ENCODE measurements around the gene LRRC53.

LRRC53 gene
- total RNA-seq, result 0 reads per million in 2 donors

GRCh38 chr1:74512170-74512915, at the start of gene LRRC53:
Gene LRRC53 (minus strand): TSS chr1:74512611. CDS start chr1:74483349, 29,262 bp downstream.
- no peak for DNase-seq

- DNase-seq, result no peak
Measured at GRCh38 chr1:74549932-74550331, 37.5 kb upstream of the LRRC53 start.

- no peak for DNase-seq
Measured at GRCh38 chr1:74548961-74549750, 36.7 kb upstream of the LRRC53 start.

- DNase-seq, result no peak
Measured at GRCh38 chr1:74545821-74546220, 33.4 kb upstream of the LRRC53 start.

- no peak for DNase-seq
Measured at GRCh38 chr1:74534241-74534640, 21.8 kb upstream of the LRRC53 start.

- DNase-seq, result no peak
Measured at GRCh38 chr1:74531796-74532195, 19.4 kb upstream of the LRRC53 start.

- no peak for DNase-seq
Measured at GRCh38 chr1:74530892-74531291, 18.5 kb upstream of the LRRC53 start.

- DNase-seq, result no peak
Measured at GRCh38 chr1:74528123-74528522, 15.7 kb upstream of the LRRC53 start.

GRCh38 chr1:74526708-74527107, 14.3 kb upstream of the LRRC53 start:
- no peak for DNase-seq

GRCh38 chr1:74523873-74524480, 11.6 kb upstream of the LRRC53 start:
- DNase-seq, result no peak

- no peak for DNase-seq
Measured at GRCh38 chr1:74522148-74522547, 9.7 kb upstream of the LRRC53 start.

- DNase-seq, result no peak
Measured at GRCh38 chr1:74517599-74518051, 5.2 kb upstream of the LRRC53 start.

GRCh38 chr1:74513411-74514300, 1.2 kb upstream of the LRRC53 start:
- DNase-seq, result no peak

GRCh38 chr1:74508449-74508848, 4.0 kb downstream of the LRRC53 start:
- DNase-seq, result no peak

- DNase-seq, result no peak
Measured at GRCh38 chr1:74505928-74506710, 6.3 kb downstream of the LRRC53 start.

- DNase-seq, result no peak
Measured at GRCh38 chr1:74504933-74505512, 7.4 kb downstream of the LRRC53 start.

- no peak for DNase-seq
Measured at GRCh38 chr1:74504125-74504932, 8.1 kb downstream of the LRRC53 start.

GRCh38 chr1:74502858-74503257, 9.6 kb downstream of the LRRC53 start:
- DNase-seq, result no peak

- no peak for DNase-seq
Measured at GRCh38 chr1:74502432-74502831, 10.0 kb downstream of the LRRC53 start.

- DNase-seq, result no peak
Measured at GRCh38 chr1:74498901-74499300, 13.5 kb downstream of the LRRC53 start.
